HFF-Myc (cell line): ENCODE data around the gene FIG4.

Experiments used
- DNase-seq: peaks from one replicate; pipeline ENCODE4 v3.0.0-alpha.2; 2011; ENCODE audit warnings: low read depth; ENCODE audit errors: extremely low read depth
- H3K4me3 ChIP-seq: replicated peaks from 2 replicates; pipeline ENCODE4 v1.5.1; 2011; ENCODE audit warnings: low read depth, mild to moderate bottlenecking, control low read depth, low read length
- CTCF ChIP-seq: IDR thresholded peaks from 2 replicates; pipeline ENCODE4 v1.5.1; 2012; ENCODE audit warnings: mild to moderate bottlenecking, low read depth, low read length, control low read depth; ENCODE audit errors: missing control alignments

Gene FIG4

GRCh38 chr6:109747221-109747620 is 56.1 kb downstream of the FIG4 start:
- no peak overlapping the region for H3K4me3 ChIP-seq
- TF ChIP-seq CTCF = no peak
- DNase-seq = no peak

- no peak for DNase-seq
- no peak for TF ChIP-seq CTCF
- no peak overlapping the region for H3K4me3 ChIP-seq
Measured at GRCh38 chr6:109759098-109759955, 68.2 kb downstream of the FIG4 start.

GRCh38 chr6:109760208-109760607 is 69.1 kb downstream of the FIG4 start:
- no peak overlapping the region for H3K4me3 ChIP-seq
- no peak for DNase-seq
- no peak for TF ChIP-seq CTCF

- DNase-seq = no peak
- no peak overlapping the region for H3K4me3 ChIP-seq
- no peak for TF ChIP-seq CTCF
Measured at GRCh38 chr6:109762166-109762565, 71.1 kb downstream of the FIG4 start.

- DNase-seq = no peak
- no peak for TF ChIP-seq CTCF
- no peak overlapping the region for H3K4me3 ChIP-seq
Measured at GRCh38 chr6:109762769-109763441, 71.8 kb downstream of the FIG4 start.

GRCh38 chr6:109766167-109766566 is 75.1 kb downstream of the FIG4 start:
- TF ChIP-seq CTCF = no peak
- DNase-seq = no peak
- no peak overlapping the region for H3K4me3 ChIP-seq
